GM18520 (cell line): ENCODE data around the gene TDRD12.

Experiments used
- ATAC-seq: cut with Tn5 transposase; IDR thresholded peaks from one replicate; pipeline ENCODE4 v1.9.1; 2021; ENCODE audit not compliant: unreplicated experiment

Gene TDRD12, protein sequence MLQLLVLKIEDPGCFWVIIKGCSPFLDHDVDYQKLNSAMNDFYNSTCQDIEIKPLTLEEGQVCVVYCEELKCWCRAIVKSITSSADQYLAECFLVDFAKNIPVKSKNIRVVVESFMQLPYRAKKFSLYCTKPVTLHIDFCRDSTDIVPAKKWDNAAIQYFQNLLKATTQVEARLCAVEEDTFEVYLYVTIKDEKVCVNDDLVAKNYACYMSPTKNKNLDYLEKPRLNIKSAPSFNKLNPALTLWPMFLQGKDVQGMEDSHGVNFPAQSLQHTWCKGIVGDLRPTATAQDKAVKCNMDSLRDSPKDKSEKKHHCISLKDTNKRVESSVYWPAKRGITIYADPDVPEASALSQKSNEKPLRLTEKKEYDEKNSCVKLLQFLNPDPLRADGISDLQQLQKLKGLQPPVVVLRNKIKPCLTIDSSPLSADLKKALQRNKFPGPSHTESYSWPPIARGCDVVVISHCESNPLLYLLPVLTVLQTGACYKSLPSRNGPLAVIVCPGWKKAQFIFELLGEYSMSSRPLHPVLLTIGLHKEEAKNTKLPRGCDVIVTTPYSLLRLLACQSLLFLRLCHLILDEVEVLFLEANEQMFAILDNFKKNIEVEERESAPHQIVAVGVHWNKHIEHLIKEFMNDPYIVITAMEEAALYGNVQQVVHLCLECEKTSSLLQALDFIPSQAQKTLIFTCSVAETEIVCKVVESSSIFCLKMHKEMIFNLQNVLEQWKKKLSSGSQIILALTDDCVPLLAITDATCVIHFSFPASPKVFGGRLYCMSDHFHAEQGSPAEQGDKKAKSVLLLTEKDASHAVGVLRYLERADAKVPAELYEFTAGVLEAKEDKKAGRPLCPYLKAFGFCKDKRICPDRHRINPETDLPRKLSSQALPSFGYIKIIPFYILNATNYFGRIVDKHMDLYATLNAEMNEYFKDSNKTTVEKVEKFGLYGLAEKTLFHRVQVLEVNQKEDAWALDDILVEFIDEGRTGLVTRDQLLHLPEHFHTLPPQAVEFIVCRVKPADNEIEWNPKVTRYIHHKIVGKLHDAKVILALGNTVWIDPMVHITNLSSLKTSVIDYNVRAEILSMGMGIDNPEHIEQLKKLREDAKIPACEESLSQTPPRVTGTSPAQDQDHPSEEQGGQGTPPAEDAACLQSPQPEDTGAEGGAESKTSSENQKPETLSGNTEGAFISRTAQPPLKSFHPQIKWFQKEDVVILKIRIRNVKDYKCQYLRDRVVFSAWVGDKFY (N-terminal part only)

GRCh38 chr19:32719611-32720059, at the start of gene TDRD12:
TDRD12 (plus strand) TSS chr19:32719767; CDS start chr19:32720073, 306 bp downstream.
- no peak for ATAC-seq

- no peak for ATAC-seq
These were observed 47.5 kb upstream of the TDRD12 start for GRCh38 chr19:32671883-32672593.

DNA sequence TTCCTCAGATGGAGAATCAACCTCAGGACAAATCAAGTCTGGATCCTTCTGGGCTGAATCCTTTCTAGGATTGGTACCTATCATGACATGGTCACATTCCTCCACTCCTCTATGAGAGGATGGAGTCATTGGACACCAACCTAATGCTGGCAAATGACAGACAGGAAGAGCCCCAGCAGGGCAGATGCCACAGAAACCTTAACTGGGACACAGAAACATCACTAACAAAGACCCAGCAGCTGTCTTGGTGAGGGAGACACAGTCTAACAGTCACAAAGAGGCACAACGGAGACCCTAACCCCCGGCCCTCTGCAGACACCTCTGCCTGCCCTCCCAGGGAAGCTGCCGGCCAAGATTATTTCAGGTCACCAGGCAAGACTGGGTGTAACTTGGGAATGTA, 46.7 kb upstream of the TDRD12 start:
- ATAC-seq = no peak

DNA sequence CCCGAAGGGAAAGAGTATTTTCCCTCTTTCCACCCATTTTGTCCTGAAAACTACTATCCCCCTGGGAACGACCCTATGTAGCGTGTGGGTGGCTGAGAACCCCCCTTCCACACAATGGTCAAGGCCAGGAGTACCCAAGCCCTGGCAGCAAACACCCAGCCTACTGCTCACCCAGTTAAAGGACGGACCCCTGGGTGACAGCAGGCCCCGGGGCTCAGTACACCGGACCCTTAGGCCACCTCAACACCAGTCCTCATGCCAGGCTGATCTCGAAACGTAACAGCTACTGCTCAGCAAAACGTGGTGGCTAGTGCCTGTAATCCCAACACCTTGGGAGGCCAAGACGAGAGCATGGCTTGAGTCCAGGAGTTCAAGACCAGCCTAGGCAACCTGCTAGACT, 46.0 kb upstream of the TDRD12 start:
- ATAC-seq = no peak

- ATAC-seq = no peak
These were observed 45.2 kb upstream of the TDRD12 start for GRCh38 chr19:32674153-32674930.

DNA sequence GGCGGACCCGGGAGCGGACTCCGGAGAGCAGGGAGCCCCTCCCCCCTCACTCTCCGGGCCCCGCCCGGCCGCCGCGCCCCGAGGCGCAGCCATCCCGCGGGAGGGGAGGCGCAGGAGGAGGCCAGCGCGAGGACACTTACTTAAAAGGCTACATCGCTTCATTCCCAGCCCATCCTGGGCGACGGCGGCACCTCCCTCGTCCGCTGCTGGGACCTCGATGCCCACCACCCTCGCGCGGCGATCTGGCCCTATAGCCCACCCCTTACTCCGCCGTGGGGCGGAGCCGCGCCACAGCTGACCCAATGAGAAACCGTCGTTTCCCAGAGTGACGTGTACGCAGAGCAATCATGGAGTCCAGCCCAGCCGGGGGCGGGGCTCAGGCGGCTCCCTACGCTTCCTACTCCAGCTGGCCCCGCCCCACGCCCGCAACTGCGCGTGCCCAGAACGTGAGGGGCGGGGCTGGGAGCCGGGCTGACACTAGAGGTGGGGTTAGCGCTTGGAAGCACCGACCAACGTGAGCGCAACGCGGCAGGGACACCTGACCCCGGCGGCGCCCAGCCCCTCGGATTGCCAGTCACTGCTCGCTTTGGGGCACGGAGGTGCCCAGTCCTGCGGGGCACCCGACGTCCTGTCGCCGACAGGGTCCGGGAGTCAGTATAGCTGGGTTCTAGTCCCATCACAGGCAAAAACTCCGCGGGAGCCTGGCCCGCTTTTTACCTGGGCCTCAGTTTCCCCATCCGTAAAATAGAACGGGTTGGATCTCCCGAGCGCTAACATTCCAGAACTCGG, 44.4 kb upstream of the TDRD12 start, which contains the start of gene ANKRD27:
ANKRD27 (minus strand) TSS at position 250 of the 789 bp plus-strand sequence. CDS start 16,165 bp downstream, outside the sequence.
- ATAC-seq = peak; percentile 96

DNA sequence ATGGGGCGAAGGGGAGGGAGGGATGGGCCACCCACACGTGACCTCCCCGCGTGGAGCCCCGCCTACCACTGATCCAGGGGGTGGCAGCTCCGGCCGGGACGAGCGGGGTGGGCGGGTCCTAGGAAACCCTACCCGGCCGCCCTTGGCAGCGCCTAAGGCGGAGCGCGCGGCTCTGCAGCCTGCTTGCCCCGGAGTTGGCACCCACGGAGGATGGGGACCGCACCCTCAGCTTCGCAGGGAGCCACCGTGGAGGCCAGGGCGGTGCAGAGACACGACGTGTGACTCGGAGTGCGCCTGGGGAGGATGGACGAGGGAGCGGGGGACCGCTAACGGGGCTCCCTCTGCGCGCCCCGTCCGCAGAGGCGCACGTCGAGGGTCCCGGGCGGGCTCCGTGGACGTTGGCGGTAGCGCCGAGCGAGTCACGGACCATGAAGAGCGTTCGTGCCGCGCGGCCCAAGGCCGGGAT, 43.8 kb upstream of the TDRD12 start, which contains the start of gene RGS9BP:
RGS9BP (plus strand) TSS at position 129 of the 466 bp plus-strand sequence. CDS start 416 bp downstream, outside the sequence.
- ATAC-seq = no peak

GRCh38 chr19:32676186-32676894, 43.2 kb upstream of the TDRD12 start:
- no peak for ATAC-seq

- ATAC-seq = no peak
These were observed 42.6 kb upstream of the TDRD12 start for GRCh38 chr19:32676895-32677359.

DNA sequence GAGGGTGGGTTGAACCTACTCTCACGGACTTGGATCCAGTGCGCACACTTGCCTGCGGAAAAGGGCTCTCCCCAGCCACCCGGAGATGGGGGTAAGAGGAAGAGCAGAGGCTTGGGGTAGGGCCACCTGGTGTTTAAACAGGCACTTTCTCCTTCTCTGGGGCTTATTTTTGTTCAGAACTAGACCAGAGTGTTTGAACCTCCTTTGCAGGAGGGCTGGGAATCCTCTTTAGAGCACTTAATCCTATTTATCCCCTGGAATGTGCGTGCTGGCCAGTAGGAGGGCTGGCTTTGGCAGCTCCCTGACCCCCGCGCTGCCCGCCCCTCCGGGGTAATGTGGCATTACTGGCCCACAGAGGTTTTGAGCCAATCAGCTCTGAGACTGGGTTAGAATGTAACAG, 41.9 kb upstream of the TDRD12 start:
- no peak for ATAC-seq

- no peak for ATAC-seq
These were observed 38.6 kb upstream of the TDRD12 start for GRCh38 chr19:32680986-32681385.

DNA sequence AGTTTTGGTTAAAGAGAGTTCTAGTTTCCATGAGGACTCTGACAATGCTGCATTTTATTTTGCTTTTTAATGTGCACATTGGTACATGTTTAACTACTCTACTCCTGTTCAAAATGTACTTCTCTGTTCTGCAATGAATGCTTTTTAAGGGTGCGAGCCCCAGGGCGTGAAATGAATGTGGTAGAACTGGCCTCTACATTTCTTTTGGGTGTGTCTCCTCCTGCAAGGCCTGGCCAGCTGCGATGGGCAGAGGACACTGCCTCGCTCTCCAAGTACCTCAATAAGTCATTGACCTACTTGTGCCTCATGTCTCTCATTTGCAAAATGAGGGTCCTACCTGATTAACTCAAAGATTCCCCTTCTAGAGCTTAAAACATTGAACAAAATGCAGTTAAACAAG, 37.2 kb upstream of the TDRD12 start:
- no peak for ATAC-seq

DNA sequence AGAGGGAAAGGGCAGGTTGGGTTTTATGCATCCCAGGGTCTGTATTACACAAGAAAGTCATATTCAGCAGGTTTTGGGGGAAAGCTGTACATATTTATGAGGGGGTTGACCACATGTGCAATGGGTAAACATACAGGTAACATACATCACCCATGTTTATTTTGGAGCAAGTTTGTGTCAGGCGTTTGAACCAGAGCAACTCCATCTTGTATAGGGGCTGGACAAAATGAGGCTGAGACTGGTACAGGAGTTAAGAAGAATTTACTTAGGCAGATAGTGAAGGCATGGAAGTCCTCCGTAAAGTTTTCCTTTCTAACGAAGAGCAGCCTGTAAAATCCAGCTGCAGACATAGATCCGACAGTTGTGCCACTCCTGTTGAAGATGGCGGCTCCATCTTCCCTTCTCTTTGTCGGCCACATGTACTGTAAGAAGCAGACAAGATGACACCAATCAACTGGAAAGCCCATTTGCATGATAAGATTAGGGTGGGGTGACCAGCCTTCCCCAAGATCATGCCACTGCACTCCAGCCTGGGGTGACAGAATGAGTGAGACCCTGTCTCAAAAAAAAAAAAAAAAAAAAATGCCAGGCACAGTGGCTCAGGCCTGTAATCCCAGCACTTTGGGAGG, 32.6 kb upstream of the TDRD12 start:
- no peak for ATAC-seq

GRCh38 chr19:32687681-32688080, 31.9 kb upstream of the TDRD12 start:
- no peak for ATAC-seq

DNA sequence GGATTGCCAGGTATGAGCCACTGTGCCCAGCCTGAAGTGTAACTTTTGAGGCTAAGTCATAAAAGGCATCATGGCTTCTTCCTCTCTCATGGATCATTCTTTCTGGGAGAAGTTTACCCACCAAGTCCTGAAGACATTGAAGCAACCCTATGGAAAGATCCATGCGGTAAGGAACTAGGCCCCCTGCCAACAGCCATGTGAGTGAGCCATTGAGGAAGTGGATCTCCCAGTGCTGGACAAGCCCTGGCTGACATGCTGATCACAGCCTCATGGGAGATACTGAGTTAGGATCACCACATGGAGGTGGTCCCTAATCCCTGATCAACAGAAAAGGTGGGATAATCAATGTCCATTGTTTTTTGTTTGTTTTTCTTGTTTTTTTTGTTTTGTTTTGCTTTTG, 31.3 kb upstream of the TDRD12 start:
- no peak for ATAC-seq

DNA sequence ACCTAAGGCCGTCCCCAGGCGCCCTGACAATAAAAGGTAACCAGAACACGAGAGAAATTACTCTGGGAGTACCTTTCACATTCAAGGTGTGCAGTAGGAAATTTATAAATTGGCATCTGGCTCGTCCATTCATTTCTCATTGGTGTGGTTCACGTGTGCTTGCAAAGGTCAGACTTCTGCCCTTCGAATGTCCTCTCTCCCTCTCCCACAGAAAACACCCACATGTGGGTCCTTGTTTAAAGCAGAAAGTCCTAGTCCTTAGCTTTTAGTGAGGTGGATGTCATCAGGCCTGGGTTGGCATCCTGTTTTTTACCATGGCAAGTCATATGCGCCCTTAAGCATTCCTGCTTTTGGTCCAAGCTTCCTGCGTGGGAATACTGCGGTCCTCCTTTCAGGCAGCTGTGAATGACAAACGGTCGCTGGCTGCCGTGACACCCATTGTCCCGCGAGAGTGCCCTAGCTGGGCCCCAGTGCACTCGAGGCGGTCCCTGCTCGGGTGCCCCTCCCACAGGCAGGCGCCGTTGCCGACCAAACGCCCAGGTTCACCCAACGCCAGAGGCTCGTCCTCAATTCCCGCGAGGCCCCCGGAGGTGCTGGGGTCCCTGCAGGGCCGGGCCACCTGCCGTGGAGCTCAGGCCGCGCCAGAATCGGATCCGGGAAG, 28.1 kb upstream of the TDRD12 start, which contains the start of gene NUDT19:
NUDT19 (plus strand) TSS at position 531 of the 661 bp plus-strand sequence. CDS start 140 bp downstream, outside the sequence.
- peak; percentile 73 for ATAC-seq
